Measurements from ENCODE around the gene TXNRD2.
"Not testable (repeated sequence)": the region's sequence is repeated elsewhere in the genome, so short reads cannot be mapped to it uniquely, and the experiment has no call there.

Gene TXNRD2

GRCh38 chr22:19888131-19888746 is 53.4 kb downstream of the TXNRD2 start:
- no peak for DNase-seq (ENCODE audit: low spot score)

- no peak for DNase-seq (ENCODE audit: low spot score)
Measured at GRCh38 chr22:19887256-19887985, 54.2 kb downstream of the TXNRD2 start.

GRCh38 chr22:19886605-19887255 is 54.9 kb downstream of the TXNRD2 start:
- DNase-seq (ENCODE audit: low spot score): peak; percentile 78

- DNase-seq (ENCODE audit: low spot score): no peak
Measured at GRCh38 chr22:19885841-19886592, 55.6 kb downstream of the TXNRD2 start.

- DNase-seq (ENCODE audit: low spot score): no peak
Measured at GRCh38 chr22:19884954-19885751, 56.5 kb downstream of the TXNRD2 start.

GRCh38 chr22:19884161-19884953 is 57.3 kb downstream of the TXNRD2 start:
- no peak for DNase-seq (ENCODE audit: low spot score)

- not testable (repeated sequence) for DNase-seq (ENCODE audit: low spot score)
Measured at GRCh38 chr22:19883446-19883845, 58.2 kb downstream of the TXNRD2 start.

- DNase-seq (ENCODE audit: low spot score): no peak
Measured at GRCh38 chr22:19882446-19883381, 58.9 kb downstream of the TXNRD2 start.

GRCh38 chr22:19880786-19881569 is 60.6 kb downstream of the TXNRD2 start:
- peak; percentile 97 for DNase-seq (ENCODE audit: low spot score)

GRCh38 chr22:19879992-19880785 is 61.4 kb downstream of the TXNRD2 start:
- no peak for DNase-seq (ENCODE audit: low spot score)

- no peak for DNase-seq (ENCODE audit: low spot score)
Measured at GRCh38 chr22:19879643-19879991, 62.0 kb downstream of the TXNRD2 start.

- peak; percentile 41 for DNase-seq (ENCODE audit: low spot score)
Measured at GRCh38 chr22:19879246-19879570, 62.4 kb downstream of the TXNRD2 start.

- DNase-seq (ENCODE audit: low spot score): no peak
Measured at GRCh38 chr22:19878461-19879245, 63.0 kb downstream of the TXNRD2 start.

GRCh38 chr22:19877626-19878339 is 63.8 kb downstream of the TXNRD2 start:
- no peak for DNase-seq (ENCODE audit: low spot score)

- DNase-seq (ENCODE audit: low spot score): no peak
Measured at GRCh38 chr22:19876941-19877625, 64.5 kb downstream of the TXNRD2 start.

GRCh38 chr22:19876314-19876940 is 65.2 kb downstream of the TXNRD2 start:
- DNase-seq (ENCODE audit: low spot score): no peak

All from GM03348 (cell line).